HG02610 (cell line): ENCODE data around the gene C10orf71.

Experiments used
- ATAC-seq: cut with Tn5 transposase; IDR thresholded peaks from one replicate; pipeline ENCODE4 v1.9.1; 2021; ENCODE audit warnings: mild to moderate bottlenecking, moderate library complexity; ENCODE audit not compliant: unreplicated experiment

Gene C10orf71

DNA sequence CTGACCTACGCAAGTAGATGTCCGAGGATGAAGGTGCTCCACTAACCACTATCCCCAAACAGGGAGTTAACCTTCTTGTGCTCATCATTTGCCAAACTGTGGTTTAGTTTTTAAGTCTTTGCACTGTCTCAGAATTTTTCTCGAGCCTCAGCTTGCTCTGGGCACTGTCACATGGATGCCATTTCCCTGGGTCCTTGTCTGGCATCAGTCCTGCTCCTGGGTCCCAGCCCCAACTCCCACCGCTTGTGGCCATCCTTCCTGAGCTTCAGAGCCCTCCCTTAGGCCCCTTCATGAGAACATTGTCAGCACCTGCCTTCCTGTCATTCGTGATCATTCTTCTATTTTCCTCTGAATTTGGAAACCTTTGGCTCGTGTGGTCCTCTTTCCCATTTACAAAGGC, 33.8 kb downstream of the C10orf71 start:
- ATAC-seq: no peak

DNA sequence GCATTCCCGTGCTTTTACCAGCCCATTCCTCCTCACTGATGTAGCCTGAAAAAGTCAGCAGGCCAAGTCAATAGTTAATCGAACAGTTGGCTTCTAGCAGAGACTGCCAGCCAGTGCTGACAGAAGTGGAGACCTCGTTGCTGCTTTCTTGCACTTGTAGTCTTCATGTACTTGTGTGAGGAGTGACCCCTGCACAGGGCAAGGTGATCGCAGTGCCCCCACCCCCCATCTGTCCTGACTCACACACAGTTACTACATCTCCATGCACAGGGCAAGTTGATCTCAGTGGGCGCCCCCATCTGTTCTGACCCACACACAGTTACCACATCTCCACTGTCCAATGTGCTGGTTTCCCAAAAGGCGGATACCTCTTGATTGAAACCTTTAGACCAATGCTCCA, 34.2 kb downstream of the C10orf71 start:
- ATAC-seq: no peak

DNA sequence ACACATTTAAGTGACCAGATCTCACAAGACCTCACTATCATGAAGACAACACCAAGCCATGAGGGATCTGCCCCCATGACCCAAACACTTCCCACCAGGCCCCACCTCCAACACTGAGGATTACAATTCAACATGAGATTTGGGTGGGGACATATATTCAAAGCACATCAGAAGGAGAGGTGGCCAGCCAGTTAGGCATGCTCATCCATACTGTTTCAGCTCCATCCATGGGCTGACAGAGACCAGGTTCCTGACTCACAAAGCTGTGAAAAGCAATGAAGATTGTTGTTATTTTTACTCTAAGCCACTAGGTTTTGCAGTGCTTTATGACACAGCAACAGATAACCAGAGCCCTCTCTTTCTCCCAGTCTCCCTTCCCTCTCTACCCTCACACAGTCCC, 36.0 kb downstream of the C10orf71 start:
- ATAC-seq: no peak

- ATAC-seq: no peak
These were observed 36.5 kb downstream of the C10orf71 start for GRCh38 chr10:49335364-49335972.

- no peak for ATAC-seq
These were observed 39.6 kb downstream of the C10orf71 start for GRCh38 chr10:49338604-49339003.

GRCh38 chr10:49344840-49345239, 45.9 kb downstream of the C10orf71 start:
- ATAC-seq: no peak

DNA sequence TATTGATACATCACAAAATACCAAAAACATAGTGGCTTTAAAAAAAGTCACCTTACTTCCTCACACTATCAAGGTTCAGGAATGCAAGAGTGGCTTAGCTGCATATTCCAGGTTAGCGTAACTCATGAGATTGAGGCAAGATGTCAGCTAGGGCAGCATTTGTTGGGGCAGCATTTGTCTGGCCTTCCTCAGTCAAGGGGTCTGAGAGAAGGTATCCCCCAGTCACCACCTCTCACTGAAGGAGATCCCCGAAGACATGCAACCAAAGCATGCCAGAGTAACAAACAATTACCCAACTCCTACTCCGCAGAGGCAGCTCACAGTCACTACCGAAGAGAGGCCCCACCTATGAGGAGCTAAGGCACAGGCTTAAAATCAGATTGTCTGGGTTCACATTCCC, 48.4 kb downstream of the C10orf71 start:
- ATAC-seq: no peak

DNA sequence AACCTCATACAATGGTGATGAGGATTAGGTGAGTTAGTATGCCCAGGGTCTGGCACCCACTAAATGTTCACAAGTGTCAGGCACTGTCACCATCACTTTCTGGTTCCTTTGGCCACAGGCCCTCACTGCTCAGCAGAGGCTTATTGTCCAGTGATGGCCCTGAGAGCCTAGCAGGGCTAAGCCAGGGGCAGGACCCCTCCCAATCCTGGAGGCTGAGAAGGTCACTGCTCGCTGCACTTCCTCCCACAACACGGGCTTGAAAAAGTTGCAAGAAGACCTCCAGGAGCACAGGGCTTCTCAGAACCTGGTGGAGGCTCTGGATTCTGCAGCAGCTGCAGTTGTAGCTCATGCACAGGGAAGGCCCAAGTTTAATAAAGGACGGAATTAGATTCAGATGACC, 48.9 kb downstream of the C10orf71 start:
- ATAC-seq: no peak

DNA sequence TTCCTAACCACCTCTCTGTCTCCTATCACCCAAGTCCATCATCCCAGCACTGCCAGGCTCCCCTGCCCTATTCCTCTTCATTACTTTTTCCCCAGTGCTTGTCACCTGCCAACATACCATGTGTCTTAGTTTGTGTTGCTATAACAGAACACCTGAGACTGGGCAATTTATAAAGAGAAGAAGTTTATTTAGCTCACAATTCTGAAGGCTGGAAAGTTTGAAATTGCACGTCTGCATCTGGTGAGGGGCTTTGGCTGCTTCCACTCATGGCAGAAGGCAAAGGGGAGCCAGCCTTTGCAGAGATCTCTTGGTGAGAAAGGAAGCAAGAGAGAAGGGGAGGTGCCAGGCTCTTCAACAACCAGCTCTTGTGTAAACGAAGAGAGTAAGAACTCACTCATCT, 49.6 kb downstream of the C10orf71 start:
- no peak for ATAC-seq

- no peak for ATAC-seq
These were observed 50.4 kb downstream of the C10orf71 start for GRCh38 chr10:49349390-49349789.

DNA sequence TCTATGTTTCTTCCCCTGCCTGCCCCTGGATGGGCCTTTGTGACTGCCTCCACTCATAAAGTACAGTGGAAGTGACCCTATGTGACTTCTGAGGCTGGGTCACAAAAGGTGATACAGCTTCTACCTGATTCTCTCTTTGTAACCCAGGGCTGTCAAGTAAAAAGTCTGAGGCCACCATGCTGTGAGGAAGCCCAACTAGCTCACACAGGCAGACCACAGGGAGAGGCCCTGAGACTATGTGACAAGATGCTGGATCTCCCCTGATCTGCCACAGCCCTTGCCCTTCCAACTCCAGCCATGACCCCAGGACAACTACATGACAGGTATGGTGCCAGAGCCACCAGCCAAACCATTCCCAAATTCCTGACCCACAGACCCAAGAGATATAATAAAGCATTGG, 51.2 kb downstream of the C10orf71 start:
- ATAC-seq: no peak

DNA sequence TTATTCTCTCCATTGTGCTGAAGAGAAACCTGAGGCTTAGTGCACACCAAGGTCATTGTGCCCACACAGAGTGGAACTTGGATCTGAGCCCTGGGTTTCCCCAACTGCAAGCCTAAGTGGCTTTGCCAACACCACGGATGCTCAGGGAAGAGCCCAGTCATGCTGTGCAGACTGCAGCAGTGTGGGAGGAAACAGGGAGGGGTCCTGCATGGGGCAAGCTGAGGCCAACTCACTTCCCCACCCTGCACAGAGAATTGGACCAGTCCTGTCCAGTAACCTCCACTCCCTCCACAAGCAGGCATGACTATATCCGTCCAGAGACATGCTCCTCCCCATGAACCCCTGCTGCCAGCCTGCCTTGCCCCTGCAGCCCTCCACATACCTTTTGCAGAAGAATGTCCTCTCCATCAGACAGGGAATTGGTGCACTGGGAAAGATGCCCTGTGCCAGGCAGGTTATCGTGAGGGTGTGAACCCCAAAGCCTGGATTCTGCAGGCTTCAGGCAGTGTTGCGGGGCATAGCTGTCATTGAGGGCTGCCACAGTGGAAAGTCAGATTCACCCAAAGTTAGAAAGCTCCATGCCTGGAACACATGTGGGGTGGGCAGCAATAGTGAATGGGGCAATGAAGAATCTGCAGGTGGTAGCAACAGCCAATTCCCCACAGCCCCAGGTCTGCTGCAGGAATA, 52.0 kb downstream of the C10orf71 start:
- ATAC-seq: no peak

DNA sequence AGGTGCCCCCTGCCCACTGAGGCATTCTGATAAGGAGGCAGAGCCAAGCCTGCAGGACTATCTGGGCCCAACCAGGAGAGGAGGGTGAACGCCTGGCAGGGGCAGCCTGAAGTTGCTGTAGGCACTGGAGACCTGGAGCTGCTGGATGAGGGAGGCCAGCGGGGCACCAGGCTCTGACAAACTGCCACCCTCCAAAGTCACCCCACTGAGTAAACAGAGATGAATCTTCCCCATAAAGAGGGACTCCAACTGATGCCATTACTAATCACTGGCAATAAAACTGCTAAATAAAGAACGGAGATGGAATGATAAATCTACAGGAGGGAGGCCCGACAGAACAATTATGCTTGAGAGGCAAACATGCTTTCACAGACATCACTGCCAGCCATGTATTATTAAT, 52.7 kb downstream of the C10orf71 start:
- no peak for ATAC-seq

DNA sequence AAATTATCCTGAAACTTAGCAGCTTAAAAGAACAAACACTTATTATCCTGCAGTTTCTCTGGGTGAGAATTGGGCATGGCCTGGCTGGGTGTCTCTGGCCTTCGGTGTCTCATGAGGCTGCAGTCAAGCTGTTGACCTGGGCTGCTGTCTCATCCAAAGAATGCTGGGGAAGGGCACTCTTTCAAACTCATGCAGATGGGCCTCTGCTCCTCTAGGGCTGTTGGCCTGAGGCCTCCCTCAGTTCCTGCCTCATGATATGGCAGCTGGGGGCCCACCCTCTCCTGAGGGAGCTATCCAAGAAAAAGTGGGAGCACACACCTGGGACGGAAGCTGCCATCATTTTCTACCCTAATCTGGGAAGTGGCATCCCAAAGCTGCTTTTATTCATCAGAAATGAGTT, 53.4 kb downstream of the C10orf71 start:
- no peak for ATAC-seq

GRCh38 chr10:49353026-49353894, 54.3 kb downstream of the C10orf71 start:
- no peak for ATAC-seq

DNA sequence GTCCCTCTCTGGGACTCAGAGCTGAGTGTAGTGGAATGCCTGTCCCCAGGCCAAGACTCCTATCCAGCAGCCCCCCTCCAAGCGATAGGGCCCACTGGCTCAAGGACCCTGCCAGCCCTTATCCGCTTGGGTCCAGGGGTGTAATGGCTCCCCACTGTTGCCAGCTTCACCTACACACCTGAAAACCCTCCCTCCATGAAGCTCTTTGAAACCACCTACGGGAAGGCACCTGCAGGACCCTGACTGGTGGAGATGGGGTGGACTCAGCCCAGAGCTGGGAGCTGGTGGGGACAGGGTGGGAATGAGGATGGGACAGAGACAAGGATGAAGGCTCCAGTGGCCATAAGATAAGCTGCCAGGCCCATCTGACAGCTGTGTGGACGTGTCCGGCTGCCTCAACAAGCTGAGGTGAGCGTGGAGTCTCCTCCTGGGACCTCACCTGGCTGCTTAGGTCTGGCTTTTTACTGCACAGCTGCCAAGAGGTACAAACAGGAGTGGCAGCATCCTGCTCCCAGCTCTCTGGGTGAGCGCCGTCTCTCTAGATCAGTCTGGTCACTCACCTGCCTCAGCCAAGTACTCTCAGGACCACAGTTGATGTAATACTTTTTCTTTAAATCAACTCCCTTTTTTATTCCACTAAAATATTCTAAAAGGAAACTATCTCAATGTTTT, 55.1 kb downstream of the C10orf71 start:
- ATAC-seq: no peak

DNA sequence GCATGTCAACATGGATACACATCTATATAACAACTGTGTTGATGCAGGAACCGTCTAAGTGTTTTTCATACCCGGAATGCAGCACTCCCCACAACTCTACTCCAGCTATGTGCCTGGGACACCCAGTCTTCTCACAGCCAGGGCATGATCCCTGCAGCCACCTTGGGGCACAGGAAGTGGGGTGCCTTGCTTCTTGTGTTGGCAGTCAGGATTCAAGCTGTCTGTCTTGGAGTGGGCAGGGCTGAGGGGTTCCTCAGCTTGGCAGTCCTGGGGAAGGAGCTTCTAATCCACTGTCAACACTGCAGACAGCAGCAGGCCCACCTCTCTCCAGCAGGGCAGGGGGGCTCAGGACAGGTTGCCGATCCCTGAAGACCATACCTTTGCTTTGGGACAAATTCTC, 55.6 kb downstream of the C10orf71 start:
- no peak for ATAC-seq

DNA sequence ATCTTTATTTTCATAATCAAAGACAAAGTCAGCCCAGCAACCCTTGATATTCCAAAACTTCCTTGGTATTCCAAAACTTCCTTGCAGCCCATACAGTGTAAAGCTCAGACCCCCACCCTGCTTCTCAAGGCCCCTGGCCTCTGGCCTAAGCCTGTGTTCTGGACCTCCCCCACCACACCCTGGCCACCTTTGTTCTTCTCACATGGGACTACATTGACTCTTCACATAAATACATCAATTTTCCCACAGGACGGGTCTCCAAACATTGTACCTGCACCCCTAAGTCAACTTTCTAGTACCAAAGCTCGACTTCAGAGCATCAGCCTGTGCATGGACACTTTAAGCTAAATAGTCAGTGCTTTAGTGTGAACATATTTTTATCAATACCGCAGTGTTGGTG, 56.3 kb downstream of the C10orf71 start:
- ATAC-seq: no peak

GRCh38 chr10:49356181-49356580, 57.2 kb downstream of the C10orf71 start:
- no peak for ATAC-seq

DNA sequence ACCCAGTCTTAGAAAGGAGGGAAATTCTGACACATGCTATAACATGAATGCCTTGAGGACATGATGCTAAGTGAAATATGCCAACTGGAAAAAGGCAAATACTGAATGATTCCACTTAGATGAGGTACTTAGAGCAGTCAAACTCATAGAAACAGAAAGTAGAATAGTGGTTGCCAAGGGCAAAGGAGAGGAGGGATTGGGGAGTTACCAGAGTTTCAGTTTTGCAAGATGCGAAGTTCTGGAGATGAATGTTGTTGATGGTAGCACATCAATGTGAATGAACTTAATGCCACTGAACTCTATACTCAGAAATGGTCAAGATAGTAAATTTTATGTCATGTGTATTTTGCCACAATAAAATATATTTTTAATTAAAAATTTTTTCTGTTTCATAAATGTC, 58.0 kb downstream of the C10orf71 start:
- ATAC-seq: peak; percentile 81

- ATAC-seq: no peak
These were observed 58.9 kb downstream of the C10orf71 start for GRCh38 chr10:49357910-49358309.
